Eye (tissue), 1 donor: ENCODE data around the gene SEPTIN10.

Experiments used
- DNase-seq: peaks from one replicate; pipeline ENCODE4 v3.0.0-alpha.2; 2015

Gene SEPTIN10

GRCh38 chr2:109493176-109493935 lies 120.4 kb downstream of the SEPTIN10 start:
- no peak for DNase-seq
